Measurements from ENCODE around the gene BEGAIN. TPM values are rescaled to one million over a fixed set of nuclear protein-coding genes. Genes with fewer than 3 reads are reported as not detected.
A peak's percentile ranks its signal among the peaks of the same experiment; 100 is the strongest.

Gene BEGAIN
- total RNA-seq, 1 donor from 2014 or later, result 1.9 TPM

DNA sequence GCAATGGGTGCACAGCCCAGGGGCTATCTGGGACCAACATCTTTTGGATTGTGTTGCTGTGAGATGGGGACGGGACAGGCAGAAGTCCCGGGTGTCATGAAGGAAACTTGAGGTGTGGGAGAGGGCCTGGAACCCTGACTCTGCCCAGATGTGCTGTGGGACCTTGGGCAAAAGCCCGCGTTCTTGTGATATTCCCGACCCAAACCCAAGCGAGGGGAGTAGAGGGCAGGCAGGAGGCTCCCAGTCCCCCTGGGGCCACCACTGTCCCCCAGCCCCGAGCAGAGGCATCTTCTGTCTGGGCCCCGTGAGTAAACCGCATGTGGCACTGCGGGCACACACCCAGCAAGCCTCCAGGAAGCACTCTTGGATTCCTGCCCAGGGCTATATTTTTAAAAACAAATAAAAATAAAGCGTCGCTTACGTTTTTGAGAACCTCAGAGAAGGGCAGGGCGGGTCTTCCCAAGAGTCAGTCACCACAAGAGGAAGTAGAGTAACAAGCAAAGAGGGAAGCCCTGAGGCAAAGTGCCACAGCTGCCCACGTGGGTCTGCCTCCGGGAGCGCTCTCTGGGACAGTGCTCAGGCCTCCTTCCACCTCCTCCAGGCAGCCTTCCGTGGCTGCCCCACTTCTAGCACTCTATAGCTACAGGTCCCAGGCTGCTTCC is 39.5 kb downstream of the BEGAIN start:
- intact Hi-C loops (cut with micrococcal nuclease), result no loop called here
- TF ChIP-seq, protein P1, sequence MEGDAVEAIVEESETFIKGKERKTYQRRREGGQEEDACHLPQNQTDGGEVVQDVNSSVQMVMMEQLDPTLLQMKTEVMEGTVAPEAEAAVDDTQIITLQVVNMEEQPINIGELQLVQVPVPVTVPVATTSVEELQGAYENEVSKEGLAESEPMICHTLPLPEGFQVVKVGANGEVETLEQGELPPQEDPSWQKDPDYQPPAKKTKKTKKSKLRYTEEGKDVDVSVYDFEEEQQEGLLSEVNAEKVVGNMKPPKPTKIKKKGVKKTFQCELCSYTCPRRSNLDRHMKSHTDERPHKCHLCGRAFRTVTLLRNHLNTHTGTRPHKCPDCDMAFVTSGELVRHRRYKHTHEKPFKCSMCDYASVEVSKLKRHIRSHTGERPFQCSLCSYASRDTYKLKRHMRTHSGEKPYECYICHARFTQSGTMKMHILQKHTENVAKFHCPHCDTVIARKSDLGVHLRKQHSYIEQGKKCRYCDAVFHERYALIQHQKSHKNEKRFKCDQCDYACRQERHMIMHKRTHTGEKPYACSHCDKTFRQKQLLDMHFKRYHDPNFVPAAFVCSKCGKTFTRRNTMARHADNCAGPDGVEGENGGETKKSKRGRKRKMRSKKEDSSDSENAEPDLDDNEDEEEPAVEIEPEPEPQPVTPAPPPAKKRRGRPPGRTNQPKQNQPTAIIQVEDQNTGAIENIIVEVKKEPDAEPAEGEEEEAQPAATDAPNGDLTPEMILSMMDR (IDR thresholded peaks at IDR 0.05; ENCODE audit: borderline replicate concordance), result no peak
- peak overlapping the region; percentile 30 for H3K27ac ChIP-seq (replicated peaks)
- no peak overlapping the region for H3K4me3 ChIP-seq
- no peaks in the 10 kb centered on the region for H3K9me3 ChIP-seq (replicated peaks)
- peaks cover 26% of the 10 kb centered on the region for H3K4me1 ChIP-seq
- no peaks in the 10 kb centered on the region for H3K36me3 ChIP-seq
- peak; percentile 55 for DNase-seq
- peaks cover 20% of the 10 kb centered on the region for H3K27me3 ChIP-seq (ENCODE audit: low read depth)

DNA sequence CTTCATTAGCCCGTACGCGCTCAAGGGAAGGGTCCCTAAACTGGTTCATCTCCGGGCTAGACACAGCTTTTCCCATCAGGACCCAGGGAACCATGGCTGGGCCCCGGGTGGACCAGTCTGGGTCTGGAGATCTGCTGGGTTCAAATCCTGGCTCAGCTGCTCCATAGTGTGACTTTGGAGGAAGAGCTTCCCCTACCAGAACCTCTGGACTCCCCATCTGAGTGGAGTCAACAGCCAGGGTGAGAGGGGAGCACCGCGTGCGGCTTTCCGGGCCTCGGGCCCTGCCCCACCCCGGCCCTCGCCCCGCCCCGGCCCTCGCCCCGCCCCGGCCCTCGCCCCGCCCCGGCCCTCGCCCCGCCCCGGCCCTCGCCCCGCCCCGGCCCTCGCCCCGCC is 41.2 kb downstream of the BEGAIN start:
- H3K27me3 ChIP-seq (ENCODE audit: low read depth), result peaks cover 14% of the 10 kb centered on the region
- TF ChIP-seq, protein P1 (IDR thresholded peaks at IDR 0.05; ENCODE audit: borderline replicate concordance), result no peak
- H3K4me1 ChIP-seq, result peaks cover 26% of the 10 kb centered on the region
- peak overlapping the region; percentile 34 for H3K27ac ChIP-seq (replicated peaks)
- peak; percentile 35 for DNase-seq
- H3K9me3 ChIP-seq (replicated peaks), result no peaks in the 10 kb centered on the region
- H3K36me3 ChIP-seq, result no peaks in the 10 kb centered on the region
- intact Hi-C loops (cut with micrococcal nuclease), result no loop called here
- peak overlapping the region; percentile 69 for H3K4me3 ChIP-seq

DNA sequence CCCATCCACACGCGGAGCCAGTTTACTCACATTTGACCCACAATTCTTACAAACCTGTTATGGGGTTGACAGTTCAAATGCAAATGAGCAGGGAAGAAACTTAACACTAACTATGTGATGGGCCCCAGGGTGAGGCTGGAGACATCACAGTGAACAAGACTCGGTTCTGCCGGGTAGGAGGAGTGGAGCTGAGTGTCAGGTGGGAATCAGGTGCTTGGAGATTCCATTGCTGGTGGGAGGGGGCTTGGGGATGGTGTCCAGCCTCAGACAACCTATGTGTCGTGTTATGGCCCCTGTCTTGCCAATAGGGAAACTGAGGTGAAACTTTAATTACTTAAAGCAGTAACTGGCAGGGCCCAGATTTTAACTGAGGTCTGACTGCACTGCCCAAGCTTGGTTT is 41.9 kb downstream of the BEGAIN start:
- peaks cover 14% of the 10 kb centered on the region for H3K27me3 ChIP-seq (ENCODE audit: low read depth)
- H3K27ac ChIP-seq (replicated peaks), result no peak overlapping the region
- no peak for DNase-seq
- no peaks in the 10 kb centered on the region for H3K36me3 ChIP-seq
- H3K9me3 ChIP-seq (replicated peaks), result no peaks in the 10 kb centered on the region
- TF ChIP-seq, protein P1 (IDR thresholded peaks at IDR 0.05; ENCODE audit: borderline replicate concordance), result no peak
- intact Hi-C loops (cut with micrococcal nuclease), result no loop called here
- no peak overlapping the region for H3K4me3 ChIP-seq
- H3K4me1 ChIP-seq, result peaks cover 26% of the 10 kb centered on the region

GRCh38 chr14:100544506-100545141 is 42.6 kb downstream of the BEGAIN start:
- H3K4me3 ChIP-seq, result no peak overlapping the region
- H3K9me3 ChIP-seq (replicated peaks), result no peaks in the 10 kb centered on the region
- no peak for DNase-seq
- no peaks in the 10 kb centered on the region for H3K36me3 ChIP-seq
- H3K4me1 ChIP-seq, result peaks cover 26% of the 10 kb centered on the region
- intact Hi-C loops (cut with micrococcal nuclease), result no loop called here
- peaks cover 14% of the 10 kb centered on the region for H3K27me3 ChIP-seq (ENCODE audit: low read depth)
- no peak overlapping the region for H3K27ac ChIP-seq (replicated peaks)
- TF ChIP-seq, protein P1 (IDR thresholded peaks at IDR 0.05; ENCODE audit: borderline replicate concordance), result no peak

DNA sequence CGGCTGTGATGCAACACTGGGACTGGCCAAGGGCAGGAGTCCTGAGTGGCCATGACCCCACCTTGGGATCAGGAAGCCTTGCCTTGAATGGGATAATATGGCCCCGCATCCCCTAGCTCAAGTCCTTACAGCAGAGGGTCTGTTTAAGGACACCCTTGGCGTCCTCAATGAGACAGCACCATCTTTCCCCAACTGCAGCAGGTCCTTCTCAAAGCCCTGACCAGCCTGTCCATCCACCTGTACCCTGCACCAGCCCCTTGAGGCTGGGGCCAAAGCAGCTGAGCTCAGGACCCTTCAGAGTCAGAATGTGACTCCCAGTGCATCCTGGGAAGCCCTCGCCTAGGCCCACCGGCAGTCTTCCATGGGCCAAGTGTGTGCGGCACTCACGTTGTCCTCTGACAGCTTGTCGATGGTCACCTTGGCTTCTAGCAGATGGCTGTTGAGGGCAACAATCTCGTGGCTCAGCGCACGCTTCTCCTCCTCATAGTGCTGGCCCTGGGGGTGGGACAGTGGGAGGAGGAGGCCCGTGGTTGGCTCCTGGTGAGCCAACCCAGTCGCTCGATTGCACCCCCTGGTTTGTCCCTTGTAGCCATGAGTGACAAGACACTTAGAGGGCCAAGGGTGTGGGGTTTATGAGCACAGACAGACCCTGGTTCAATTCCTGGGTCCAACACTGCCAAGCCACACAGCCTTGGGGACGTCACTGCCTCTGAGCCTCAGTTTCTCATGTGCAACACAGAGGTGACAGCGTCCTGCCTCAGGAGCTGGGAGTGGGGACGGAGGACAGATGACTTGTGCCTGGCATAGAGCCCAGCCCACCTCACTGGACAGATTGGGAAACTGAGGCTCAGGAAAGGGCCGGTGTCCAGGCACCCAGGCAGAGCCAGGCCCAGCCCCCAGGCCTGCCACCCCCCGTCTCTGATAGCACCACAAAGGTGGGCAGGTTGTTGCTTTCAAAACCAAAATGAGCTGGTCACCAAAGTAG is 43.5 kb downstream of the BEGAIN start:
- no peak overlapping the region for H3K27ac ChIP-seq (replicated peaks)
- intact Hi-C loops (cut with micrococcal nuclease), result no loop called here
- no peaks in the 10 kb centered on the region for H3K36me3 ChIP-seq
- H3K4me1 ChIP-seq, result peaks cover 26% of the 10 kb centered on the region
- H3K9me3 ChIP-seq (replicated peaks), result no peaks in the 10 kb centered on the region
- H3K27me3 ChIP-seq (ENCODE audit: low read depth), result peaks cover 14% of the 10 kb centered on the region
- no peak overlapping the region for H3K4me3 ChIP-seq
- TF ChIP-seq, protein P1 (IDR thresholded peaks at IDR 0.05; ENCODE audit: borderline replicate concordance), result no peak
- no peak for DNase-seq

All from left ventricle myocardium inferior (tissue), 1 donor.